HFF-Myc (cell line): ENCODE data around the gene CPTP.

Experiments used
- DNase-seq: peaks from one replicate; pipeline ENCODE4 v3.0.0-alpha.2; 2011; ENCODE audit warnings: low read depth; ENCODE audit errors: extremely low read depth
- H3K4me3 ChIP-seq: replicated peaks from 2 replicates; pipeline ENCODE4 v1.5.1; 2011; ENCODE audit warnings: low read depth, mild to moderate bottlenecking, control low read depth, low read length
- CTCF ChIP-seq: IDR thresholded peaks from 2 replicates; pipeline ENCODE4 v1.5.1; 2012; ENCODE audit warnings: mild to moderate bottlenecking, low read depth, low read length, control low read depth; ENCODE audit errors: missing control alignments

CPTP gene

GRCh38 chr1:1317420-1317819 is 7.2 kb upstream of the CPTP start:
- no peak for TF ChIP-seq CTCF
- no peak overlapping the region for H3K4me3 ChIP-seq
- no peak for DNase-seq

- DNase-seq, result peak; percentile 94
- H3K4me3 ChIP-seq, result no peak overlapping the region
- TF ChIP-seq CTCF, result no peak
Observed at GRCh38 chr1:1318131-1318652, 6.4 kb upstream of the CPTP start.

- no peak for DNase-seq
- no peak for TF ChIP-seq CTCF
Observed at GRCh38 chr1:1318777-1319645, 5.6 kb upstream of the CPTP start.

DNA sequence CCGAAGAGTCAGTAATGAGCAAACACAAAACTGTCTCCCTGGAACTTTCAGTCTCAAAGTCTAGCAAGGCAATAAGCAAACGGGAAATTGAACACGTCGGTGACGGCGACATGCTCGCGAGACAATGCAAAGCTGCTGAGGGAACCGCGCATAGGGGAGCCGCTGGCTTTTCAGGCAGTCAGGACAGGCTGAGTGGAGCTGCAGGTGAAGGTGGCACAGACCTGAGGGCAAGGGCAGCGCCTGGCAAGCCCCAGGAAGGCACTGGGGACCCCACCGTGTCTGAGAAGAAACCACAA is 5.0 kb upstream of the CPTP start:
- DNase-seq, result no peak
- H3K4me3 ChIP-seq, result no peak overlapping the region
- TF ChIP-seq CTCF, result no peak

More at GRCh38 chr1:1318777-1319645, 5.6 kb upstream of the CPTP start:
- H3K4me3 ChIP-seq, result no peak overlapping the region

- DNase-seq, result no peak
- TF ChIP-seq CTCF, result no peak
- H3K4me3 ChIP-seq, result no peak overlapping the region
Observed at GRCh38 chr1:1320666-1321448, 3.7 kb upstream of the CPTP start.

GRCh38 chr1:1321477-1321876 is 3.1 kb upstream of the CPTP start:
- no peak for DNase-seq
- no peak overlapping the region for H3K4me3 ChIP-seq
- no peak for TF ChIP-seq CTCF
